HepG2 (cell line): ENCODE results near the gene ATP1A2. TPM values are rescaled to one million over a fixed set of nuclear protein-coding genes. Genes with fewer than 3 reads are reported as not detected.

Experiments used
- ATAC-seq: fragments of 200-7000 bp; cut with Tn5 transposase; 3 replicates; pipeline ENCODE4 v1.9.1; 2020; ENCODE audit warnings: mild to moderate bottlenecking, moderate library complexity
- BruUV-seq: library from RNA; stranded (reverse); fragments of 400-500 nt; replicated peaks from 2 replicates; lab custom pipeline; 2021; lab: Mats Ljungman, UMichigan
- CTCF ChIA-PET: fragments of 300-600 bp; formaldehyde crosslinking; extraction: SDS; loops from one replicate; lab custom pipeline; 2021; ENCODE audit warnings: low total read pairs, inconsistent platforms, low intra/inter-chr PET ratio; lab: Yijun Ruan, JAX
- POLR2A ChIA-PET: fragments of 350-600 bp; sonication (Branson Sonifier 250); formaldehyde crosslinking; loops from one replicate; lab custom pipeline; 2020; ENCODE audit warnings: antibody characterized with exemption, inconsistent platforms; lab: Yijun Ruan, JAX
- DNase-seq: peaks from one replicate; pipeline ENCODE4 v3.0.0-alpha.2; 2015; ENCODE audit warnings: low spot score
- FAIRE-seq: peaks from 3 replicates; lab custom pipeline; 2011; peaks lifted over from hg19 to GRCh38; lab: Jason Lieb, UNC
- H2AFZ ChIP-seq: one replicate; pipeline ENCODE4 v1.6.1; 2011; ENCODE audit warnings: low read length, inconsistent platforms
- H3K27ac ChIP-seq: fragments of 300-600 bp; 3 replicates; pipeline ENCODE4 v1.8.0; 2011; ENCODE audit warnings: mixed run types, mild to moderate bottlenecking, mixed read lengths, low read length, inconsistent platforms; ENCODE audit not compliant: insufficient read depth; ENCODE audit errors: extremely low read length
- H3K27me3 ChIP-seq, 2 experiments: fragments of 200-600 bp in 1 of 2; 2 replicates in 1 of 2; 3 replicates in 1 of 2; pipeline versions ENCODE4 v1.6.0 to v1.8.0; 2011; ENCODE audit warnings: low read length in 2 of 2, mild to moderate bottlenecking in 2 of 2, moderate library complexity in 2 of 2, inconsistent platforms in 1 of 2; ENCODE audit not compliant: insufficient read depth in 2 of 2, control insufficient read depth in 1 of 2
- H3K36me3 ChIP-seq, 2 experiments: fragments of 200-600 bp in 1 of 2; replicated peaks in 1 of 2; 2 replicates in 1 of 2; 3 replicates in 1 of 2; pipeline versions ENCODE4 v1.5.1 to v1.8.0; 2011; ENCODE audit warnings: low read length in 2 of 2, inconsistent platforms in 1 of 2; ENCODE audit not compliant: insufficient read depth in 2 of 2, control insufficient read depth in 1 of 2
- H3K4me1 ChIP-seq: 2 replicates; pipeline ENCODE4 v1.5.1; 2012; ENCODE audit warnings: low read length, inconsistent platforms; ENCODE audit not compliant: insufficient read depth
- H3K4me2 ChIP-seq: 2 replicates; pipeline ENCODE4 v1.6.0; 2011; ENCODE audit warnings: low read depth, low read length, inconsistent platforms
- H3K4me3 ChIP-seq, 3 experiments: fragments of 200-600 bp in 1 of 3; sonication (generic), shearing (Covaris generic) in 1 of 3; replicated peaks in 1 of 3; 2 replicates each; pipeline ENCODE4 v1.5.1; 2011 to 2016; ENCODE audit warnings: low read length in 3 of 3, inconsistent platforms in 2 of 3, low read depth in 2 of 3, mild to moderate bottlenecking in 2 of 3, control low read depth in 1 of 3, mixed read lengths in 1 of 3; ENCODE audit not compliant: insufficient read depth in 1 of 3
- H3K79me2 ChIP-seq: one replicate; pipeline ENCODE4 v1.6.1; 2011; ENCODE audit warnings: low read length, inconsistent platforms; ENCODE audit not compliant: insufficient read depth
- H3K9ac ChIP-seq: 2 replicates; pipeline ENCODE4 v1.6.0; 2011; ENCODE audit warnings: mild to moderate bottlenecking, low read depth, low read length, inconsistent platforms; ENCODE audit not compliant: insufficient read depth
- H3K9me3 ChIP-seq: 2 replicates; pipeline ENCODE4 v1.5.1; 2012; ENCODE audit warnings: mild to moderate bottlenecking, low read length
- H4K20me1 ChIP-seq: 2 replicates; pipeline ENCODE4 v1.6.0; 2011; ENCODE audit warnings: inconsistent platforms, mild to moderate bottlenecking, low read length, moderate library complexity; ENCODE audit not compliant: insufficient read depth
- ARID2 ChIP-seq: sonication (generic); formaldehyde crosslinking; IDR thresholded peaks from 2 replicates; pipeline ENCODE4 v1.8.1; 2022; ENCODE audit warnings: mild to moderate bottlenecking, missing genetic modification reagents, borderline replicate concordance
- NCOA1 ChIP-seq: sonication (generic); formaldehyde crosslinking; IDR thresholded peaks from 2 replicates; pipeline ENCODE4 v1.9.0; 2021; ENCODE audit warnings: missing genetic modification reagents
- RORA ChIP-seq: sonication (generic); formaldehyde crosslinking; IDR thresholded peaks from 2 replicates; pipeline ENCODE4 v1.5.0; 2020; ENCODE audit warnings: mild to moderate bottlenecking, missing genetic modification reagents, moderate library complexity
- ZNF572 ChIP-seq: sonication (generic); formaldehyde crosslinking; IDR thresholded peaks from 2 replicates; pipeline ENCODE4 v1.5.1; 2020; ENCODE audit warnings: mild to moderate bottlenecking, missing genetic modification reagents
- WGBS: methylation state at CpG from one replicate; pipeline ENCODE4 v1.1.6; 2017; ENCODE audit warnings: low lambda C conversion rate; 5-methylcytosine and 5-hydroxymethylcytosine counted together
- in situ Hi-C: cut with HindIII; loops from 2 replicates; pipeline ENCODE4 v1.10.0; 2017; ENCODE audit warnings: low pct_unique_long_range_greater_than_20kb; ENCODE audit not compliant: extremely low pct_ligation_motif_present
- intact Hi-C: fragments of 100-400 bp; cut with micrococcal nuclease; formaldehyde crosslinking; loops from one replicate; pipeline ENCODE4 v1.10.0; 2022; ENCODE audit not compliant: unreplicated experiment
- polyA plus RNA-seq, 8 experiments: library from polyadenylated mRNA; depleted of rRNA in 3 of 8; stranded (reverse) in 7 of 8; unstranded in 1 of 8; fragments of >200 nt; fragmentation: Illumina TruSeq in 4 of 8; extraction: Trizol in 4 of 8; gene quantifications; 2 replicates each; pipeline versions ENCODE4 v1.2.1 to v1.2.3, GENCODE V29; 2011 to 2016; ENCODE audit warnings: low read depth in 4 of 8, missing spikeins in 1 of 8, mixed read lengths in 1 of 8; ENCODE audit not compliant: insufficient read depth in 1 of 8
- total RNA-seq, 5 experiments: library from RNA; depleted of rRNA; stranded (reverse); fragments of >200 nt; fragmentation: Illumina TruSeq; extraction: Trizol; gene quantifications; 2 replicates each; pipeline ENCODE4 v1.2.3, GENCODE V29; 2016; ENCODE audit warnings: low read depth in 1 of 5
- TF ChIP-seq, protein P1 (sequence below): IDR thresholded peaks from 2 replicates; pipeline ENCODE4 v1.4.0; 2020; ENCODE audit warnings: mild to moderate bottlenecking, missing genetic modification reagents

Gene ATP1A2
- total and polyA plus RNA-seq, 2 of the 13 experiments (the other 11 are each of a cell fraction or from before 2014, with no cell fraction given) = 0.16 TPM; not detected in 1

DNA sequence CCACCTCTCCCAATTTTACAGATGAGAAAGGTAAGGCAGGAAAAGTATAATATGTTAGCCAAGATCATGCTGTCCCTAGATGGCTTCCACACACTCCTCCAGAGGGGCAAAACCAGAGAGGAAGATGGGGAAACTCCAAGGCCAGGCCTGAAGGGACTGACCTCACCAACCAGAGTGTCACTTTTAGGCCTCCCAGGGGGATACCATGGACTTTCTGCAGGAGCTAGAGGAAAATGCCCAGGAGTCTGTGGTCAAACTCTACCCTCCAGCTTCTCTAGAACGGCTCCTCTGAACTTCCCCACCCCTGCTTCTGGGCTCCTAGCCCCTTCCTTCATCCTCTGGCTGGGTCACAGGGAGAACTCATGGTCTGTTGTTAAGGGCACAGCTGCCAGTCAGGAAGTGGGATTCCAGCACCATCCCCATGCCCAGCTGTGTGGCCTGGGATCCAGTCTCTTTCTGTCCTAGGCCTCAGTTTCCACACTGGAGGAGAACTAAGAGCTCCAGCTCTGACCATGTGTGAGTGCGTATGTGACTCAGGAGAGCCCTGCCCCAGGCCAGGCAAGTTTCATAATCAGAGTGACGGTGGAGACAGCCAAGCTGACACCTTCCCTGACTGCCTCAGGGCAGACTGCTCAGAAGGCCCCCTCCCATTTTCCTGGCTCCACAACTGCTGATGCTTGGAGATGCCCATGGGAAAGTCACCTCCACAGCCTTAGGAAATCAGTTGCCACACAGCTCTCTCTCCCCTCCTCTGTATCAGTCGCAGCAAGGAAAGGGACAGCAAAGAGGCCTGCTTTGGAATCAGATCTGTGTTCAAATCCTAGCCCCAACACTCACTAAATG, 19.1 kb upstream of the ATP1A2 start:
- Histone ChIP-seq H2AFZ (no peak overlapping the region), H3K9me3 (no peaks in the 10 kb centered on the region), H3K4me2 (peak overlapping the region; percentile 90), H3K36me3 (peaks cover 6 to 7% of the 10 kb centered on the region in 2 experiments; a peak in 4 of 5 replicates), H3K27ac (no peak overlapping the region), H3K4me3 (peak overlapping the region in 2 of 3 experiments; percentile 78 to 85; a peak in 3 of 6 replicates)
- FAIRE-seq = no peak
- in situ Hi-C loops = no loop called here
- no peak for ATAC-seq
- BruUV-seq = no TSS peak
- TF ChIP-seq NCOA1 (CRISPR knock-in tag) = no peak
- no peak for TF ChIP-seq RORA
- TF ChIP-seq ZNF572 (CRISPR knock-in tag) = no peak
- TF ChIP-seq ARID2 (CRISPR knock-in tag) = no peak
- TF ChIP-seq, protein P1, sequence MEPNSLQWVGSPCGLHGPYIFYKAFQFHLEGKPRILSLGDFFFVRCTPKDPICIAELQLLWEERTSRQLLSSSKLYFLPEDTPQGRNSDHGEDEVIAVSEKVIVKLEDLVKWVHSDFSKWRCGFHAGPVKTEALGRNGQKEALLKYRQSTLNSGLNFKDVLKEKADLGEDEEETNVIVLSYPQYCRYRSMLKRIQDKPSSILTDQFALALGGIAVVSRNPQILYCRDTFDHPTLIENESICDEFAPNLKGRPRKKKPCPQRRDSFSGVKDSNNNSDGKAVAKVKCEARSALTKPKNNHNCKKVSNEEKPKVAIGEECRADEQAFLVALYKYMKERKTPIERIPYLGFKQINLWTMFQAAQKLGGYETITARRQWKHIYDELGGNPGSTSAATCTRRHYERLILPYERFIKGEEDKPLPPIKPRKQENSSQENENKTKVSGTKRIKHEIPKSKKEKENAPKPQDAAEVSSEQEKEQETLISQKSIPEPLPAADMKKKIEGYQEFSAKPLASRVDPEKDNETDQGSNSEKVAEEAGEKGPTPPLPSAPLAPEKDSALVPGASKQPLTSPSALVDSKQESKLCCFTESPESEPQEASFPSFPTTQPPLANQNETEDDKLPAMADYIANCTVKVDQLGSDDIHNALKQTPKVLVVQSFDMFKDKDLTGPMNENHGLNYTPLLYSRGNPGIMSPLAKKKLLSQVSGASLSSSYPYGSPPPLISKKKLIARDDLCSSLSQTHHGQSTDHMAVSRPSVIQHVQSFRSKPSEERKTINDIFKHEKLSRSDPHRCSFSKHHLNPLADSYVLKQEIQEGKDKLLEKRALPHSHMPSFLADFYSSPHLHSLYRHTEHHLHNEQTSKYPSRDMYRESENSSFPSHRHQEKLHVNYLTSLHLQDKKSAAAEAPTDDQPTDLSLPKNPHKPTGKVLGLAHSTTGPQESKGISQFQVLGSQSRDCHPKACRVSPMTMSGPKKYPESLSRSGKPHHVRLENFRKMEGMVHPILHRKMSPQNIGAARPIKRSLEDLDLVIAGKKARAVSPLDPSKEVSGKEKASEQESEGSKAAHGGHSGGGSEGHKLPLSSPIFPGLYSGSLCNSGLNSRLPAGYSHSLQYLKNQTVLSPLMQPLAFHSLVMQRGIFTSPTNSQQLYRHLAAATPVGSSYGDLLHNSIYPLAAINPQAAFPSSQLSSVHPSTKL (CRISPR knock-in tag) = no peak
- TF ChIP-seq, all 625 proteins: peak for 0
- ChIA-PET CTCF (no interaction called here), POLR2A (interaction anchor here (1.6 kb wide), 1 partner anchor 9 kb away, joined by 3 read pairs; no protein-coding TSS in a partner anchor)
- no peak for DNase-seq
- intact Hi-C loops = no loop called here
- Histone ChIP-seq H3K79me2 (peaks cover 18% of the 10 kb centered on the region), H4K20me1 (no peaks in the 10 kb centered on the region), H3K9ac (peak overlapping the region; percentile 78; the same call in 1 of the 2 replicates), H3K27me3 (no peaks in the 10 kb centered on the region), H3K4me1 (peaks cover 68% of the 10 kb centered on the region)
- 100% methylated on average over 2 of the region's 4 CpGs for WGBS
